Osteoblast (primary cell): ENCODE results near the gene PLXNA4. TPM values are rescaled to one million over a fixed set of nuclear protein-coding genes. Genes with fewer than 3 reads are reported as not detected.

ENCODE experiments used
- DNase-seq: peaks from one replicate; pipeline ENCODE4 v3.0.0; 2011; ENCODE audit warnings: low spot score, mixed read lengths; ENCODE audit not compliant: insufficient read length; ENCODE audit errors: missing footprints
- H2AFZ ChIP-seq: 2 replicates; pipeline ENCODE4 v1.6.0; 2011; ENCODE audit warnings: mild to moderate bottlenecking, low read length
- H3K27ac ChIP-seq: 2 replicates; pipeline ENCODE4 v1.5.1; 2011; ENCODE audit warnings: mild to moderate bottlenecking, low read depth, low read length, moderate library complexity
- H3K27me3 ChIP-seq: 2 replicates; pipeline ENCODE4 v1.6.0; 2012; ENCODE audit warnings: mild to moderate bottlenecking, control low read depth, inconsistent platforms, low read length, moderate library complexity; ENCODE audit not compliant: insufficient read depth
- H3K36me3 ChIP-seq: 2 replicates; pipeline ENCODE4 v1.5.1; 2011; ENCODE audit warnings: mild to moderate bottlenecking, low read length, control low read depth, moderate library complexity; ENCODE audit not compliant: insufficient read depth
- H3K4me1 ChIP-seq: 2 replicates; pipeline ENCODE4 v1.5.1; 2011; ENCODE audit warnings: mild to moderate bottlenecking, low read length, control low read depth, moderate library complexity; ENCODE audit not compliant: insufficient read depth
- H3K4me2 ChIP-seq: 2 replicates; pipeline ENCODE4 v1.6.0; 2011; ENCODE audit warnings: mild to moderate bottlenecking, low read length; ENCODE audit not compliant: insufficient read depth
- H3K4me3 ChIP-seq: fragments of 200-600 bp; sonication (generic); 3 replicates; pipeline ENCODE4 v1.5.1; 2012; ENCODE audit warnings: mild to moderate bottlenecking, low read length, inconsistent platforms; ENCODE audit not compliant: insufficient read depth
- H3K79me2 ChIP-seq: 2 replicates; pipeline ENCODE4 v1.6.0; 2012; ENCODE audit warnings: mild to moderate bottlenecking, low read length, control low read depth, inconsistent platforms; ENCODE audit not compliant: insufficient read depth
- H3K9me3 ChIP-seq: 2 replicates; pipeline ENCODE4 v1.5.1; 2011; ENCODE audit warnings: low read depth, low read length, control low read depth
- H4K20me1 ChIP-seq: 2 replicates; pipeline ENCODE4 v1.6.0; 2012; ENCODE audit warnings: mild to moderate bottlenecking, low read length, control low read depth; ENCODE audit not compliant: insufficient read depth
- total RNA-seq: library from RNA; depleted of rRNA; stranded (reverse); fragments of >200 nt; gene quantifications from 2 replicates; pipeline ENCODE4 v1.2.3, GENCODE V29; 2012
- TF ChIP-seq, protein P1 (sequence below): IDR thresholded peaks from 2 replicates; pipeline ENCODE4 v1.5.1; 2011; ENCODE audit warnings: mild to moderate bottlenecking, low read depth, low read length, moderate library complexity; ENCODE audit errors: extremely low read depth

The PLXNA4 gene
- total RNA-seq, 1 donor, result 4.3 TPM

DNA sequence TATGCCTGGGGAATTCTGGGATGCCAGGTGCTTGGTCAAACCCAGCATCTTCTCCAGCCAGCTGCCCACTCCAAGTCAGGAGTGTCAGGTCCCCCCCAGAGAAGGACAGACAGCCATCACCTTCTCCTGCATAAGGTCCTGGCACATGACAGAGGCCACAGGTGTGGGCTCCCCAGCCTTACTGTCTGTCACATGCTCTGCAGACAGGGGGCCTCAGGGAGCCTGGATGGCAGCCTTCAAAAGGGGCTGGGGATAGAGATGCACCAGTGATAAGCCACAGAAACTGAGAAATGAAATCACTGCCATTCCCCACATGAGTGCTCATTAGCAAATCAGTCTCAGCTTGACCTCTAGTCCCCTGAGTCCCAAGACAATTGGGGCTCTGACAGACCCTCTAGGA, 72.9 kb downstream of the PLXNA4 start:
- TF ChIP-seq, protein P1, sequence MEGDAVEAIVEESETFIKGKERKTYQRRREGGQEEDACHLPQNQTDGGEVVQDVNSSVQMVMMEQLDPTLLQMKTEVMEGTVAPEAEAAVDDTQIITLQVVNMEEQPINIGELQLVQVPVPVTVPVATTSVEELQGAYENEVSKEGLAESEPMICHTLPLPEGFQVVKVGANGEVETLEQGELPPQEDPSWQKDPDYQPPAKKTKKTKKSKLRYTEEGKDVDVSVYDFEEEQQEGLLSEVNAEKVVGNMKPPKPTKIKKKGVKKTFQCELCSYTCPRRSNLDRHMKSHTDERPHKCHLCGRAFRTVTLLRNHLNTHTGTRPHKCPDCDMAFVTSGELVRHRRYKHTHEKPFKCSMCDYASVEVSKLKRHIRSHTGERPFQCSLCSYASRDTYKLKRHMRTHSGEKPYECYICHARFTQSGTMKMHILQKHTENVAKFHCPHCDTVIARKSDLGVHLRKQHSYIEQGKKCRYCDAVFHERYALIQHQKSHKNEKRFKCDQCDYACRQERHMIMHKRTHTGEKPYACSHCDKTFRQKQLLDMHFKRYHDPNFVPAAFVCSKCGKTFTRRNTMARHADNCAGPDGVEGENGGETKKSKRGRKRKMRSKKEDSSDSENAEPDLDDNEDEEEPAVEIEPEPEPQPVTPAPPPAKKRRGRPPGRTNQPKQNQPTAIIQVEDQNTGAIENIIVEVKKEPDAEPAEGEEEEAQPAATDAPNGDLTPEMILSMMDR, result no peak
- Histone ChIP-seq H3K36me3 (no peaks in the 10 kb centered on the region), H3K4me2 (no peak overlapping the region), H3K79me2 (no peaks in the 10 kb centered on the region), H3K27me3 (no peaks in the 10 kb centered on the region), H3K27ac (no peak overlapping the region), H2AFZ (no peak overlapping the region), H3K9me3 (no peaks in the 10 kb centered on the region), H3K4me1 (peaks cover 3% of the 10 kb centered on the region), H3K4me3 (no peak overlapping the region), H4K20me1 (no peaks in the 10 kb centered on the region)
- no peak for DNase-seq

DNA sequence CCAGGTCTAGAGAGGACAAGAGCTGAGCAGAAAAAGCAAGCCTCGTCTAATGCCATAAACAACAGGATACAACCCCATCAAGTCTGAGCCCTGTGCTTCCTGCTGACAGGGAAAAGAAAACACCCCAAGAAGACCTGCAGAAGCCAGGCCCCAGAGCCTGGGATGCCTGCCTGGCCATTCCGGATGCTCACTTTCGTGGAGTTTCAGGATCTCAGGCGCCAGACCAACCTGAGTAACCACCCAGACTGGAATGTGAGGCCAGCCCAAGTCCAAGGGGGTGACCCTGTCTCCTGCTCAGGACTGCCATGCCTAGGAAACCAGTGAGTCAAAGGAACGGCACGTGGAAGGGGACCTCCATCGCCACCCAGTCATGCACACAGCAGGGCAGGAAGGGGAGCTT, 74.3 kb downstream of the PLXNA4 start:
- Histone ChIP-seq H3K36me3 (no peaks in the 10 kb centered on the region), H2AFZ (no peak overlapping the region), H3K4me1 (peaks cover 3% of the 10 kb centered on the region), H3K79me2 (no peaks in the 10 kb centered on the region), H3K4me2 (no peak overlapping the region), H3K4me3 (no peak overlapping the region), H3K27me3 (no peaks in the 10 kb centered on the region), H4K20me1 (no peaks in the 10 kb centered on the region), H3K9me3 (no peaks in the 10 kb centered on the region), H3K27ac (no peak overlapping the region)
- peak; percentile 69 for DNase-seq
- TF ChIP-seq, protein P1, result no peak

DNA sequence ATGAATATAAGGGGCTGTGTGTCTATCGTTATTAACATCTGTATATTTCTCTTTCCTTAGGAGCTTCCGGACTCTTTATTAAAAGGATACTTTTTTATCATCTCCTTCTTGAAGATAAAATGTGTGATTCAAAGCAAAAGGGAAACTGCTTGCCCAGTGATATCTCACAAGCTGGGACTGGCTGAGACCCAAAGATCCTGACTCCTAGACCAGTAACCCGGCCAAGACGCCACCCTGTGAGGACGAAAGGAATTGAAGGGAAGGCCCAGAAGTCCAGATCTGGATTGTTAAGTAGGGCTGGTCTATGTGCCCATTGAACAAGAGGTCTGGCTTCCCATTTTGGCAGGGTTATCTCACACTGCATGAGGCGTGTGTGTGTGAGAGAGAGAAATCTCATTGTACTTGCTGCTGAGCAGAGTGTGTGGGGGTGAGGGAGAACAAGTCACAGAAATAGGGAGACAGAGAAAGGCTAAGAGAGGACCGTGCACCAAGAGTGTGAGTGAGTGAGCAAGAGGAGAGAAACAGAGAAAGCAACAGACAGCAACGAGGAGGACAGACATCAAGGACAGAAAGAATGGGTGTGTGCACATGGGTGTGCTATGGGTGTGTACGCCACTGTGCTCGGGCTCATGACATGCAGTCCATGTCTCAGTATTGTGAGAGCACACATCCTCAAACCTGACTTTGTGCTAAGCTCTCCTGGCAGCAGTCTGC, 75.4 kb downstream of the PLXNA4 start:
- Histone ChIP-seq H3K36me3 (no peaks in the 10 kb centered on the region), H4K20me1 (no peaks in the 10 kb centered on the region), H2AFZ (no peak overlapping the region), H3K79me2 (no peaks in the 10 kb centered on the region), H3K27ac (no peak overlapping the region), H3K27me3 (no peaks in the 10 kb centered on the region), H3K9me3 (no peaks in the 10 kb centered on the region), H3K4me1 (peaks cover 3% of the 10 kb centered on the region), H3K4me2 (peak overlapping the region; percentile 15), H3K4me3 (no peak overlapping the region)
- TF ChIP-seq, protein P1, result peak; percentile 76
- DNase-seq, result peak; percentile 95

DNA sequence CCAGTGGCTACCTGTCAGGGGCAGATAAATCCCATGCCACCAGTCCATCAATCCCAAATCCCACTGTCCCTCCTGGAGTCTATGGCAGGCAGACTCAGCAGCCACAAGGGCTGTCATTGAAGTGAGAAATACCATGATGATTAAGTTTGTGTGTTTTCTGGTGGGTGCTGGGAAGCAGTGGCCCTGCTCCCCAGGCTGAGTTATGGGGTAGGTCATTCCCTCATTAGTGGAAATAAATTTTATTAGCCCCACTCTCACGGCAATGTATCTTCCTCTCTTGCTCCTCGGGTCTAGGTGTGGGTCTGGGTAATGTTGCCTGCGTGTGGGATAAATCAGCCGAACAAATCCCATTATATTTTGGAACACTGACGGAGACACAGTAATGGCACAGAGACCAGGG, 76.8 kb downstream of the PLXNA4 start:
- Histone ChIP-seq H4K20me1 (no peaks in the 10 kb centered on the region), H3K4me3 (no peak overlapping the region), H3K4me1 (peaks cover 3% of the 10 kb centered on the region), H3K27ac (no peak overlapping the region), H3K27me3 (no peaks in the 10 kb centered on the region), H2AFZ (no peak overlapping the region), H3K79me2 (no peaks in the 10 kb centered on the region), H3K9me3 (no peaks in the 10 kb centered on the region), H3K4me2 (no peak overlapping the region), H3K36me3 (no peaks in the 10 kb centered on the region)
- TF ChIP-seq, protein P1, result no peak
- no peak for DNase-seq
